Amniotic epithelial cell (primary cell): ENCODE measurements around the gene PTGFRN.
A peak's percentile ranks its signal among the peaks of the same experiment; 100 is the strongest.
"Not testable (repeated sequence)": the region's sequence is repeated elsewhere in the genome, so short reads cannot be mapped to it uniquely, and the experiment has no call there.

ENCODE experiments used
- DNase-seq: peaks from one replicate; pipeline ENCODE4 v3.0.0-alpha.2; 2010; ENCODE audit warnings: low read depth

Gene PTGFRN

DNA sequence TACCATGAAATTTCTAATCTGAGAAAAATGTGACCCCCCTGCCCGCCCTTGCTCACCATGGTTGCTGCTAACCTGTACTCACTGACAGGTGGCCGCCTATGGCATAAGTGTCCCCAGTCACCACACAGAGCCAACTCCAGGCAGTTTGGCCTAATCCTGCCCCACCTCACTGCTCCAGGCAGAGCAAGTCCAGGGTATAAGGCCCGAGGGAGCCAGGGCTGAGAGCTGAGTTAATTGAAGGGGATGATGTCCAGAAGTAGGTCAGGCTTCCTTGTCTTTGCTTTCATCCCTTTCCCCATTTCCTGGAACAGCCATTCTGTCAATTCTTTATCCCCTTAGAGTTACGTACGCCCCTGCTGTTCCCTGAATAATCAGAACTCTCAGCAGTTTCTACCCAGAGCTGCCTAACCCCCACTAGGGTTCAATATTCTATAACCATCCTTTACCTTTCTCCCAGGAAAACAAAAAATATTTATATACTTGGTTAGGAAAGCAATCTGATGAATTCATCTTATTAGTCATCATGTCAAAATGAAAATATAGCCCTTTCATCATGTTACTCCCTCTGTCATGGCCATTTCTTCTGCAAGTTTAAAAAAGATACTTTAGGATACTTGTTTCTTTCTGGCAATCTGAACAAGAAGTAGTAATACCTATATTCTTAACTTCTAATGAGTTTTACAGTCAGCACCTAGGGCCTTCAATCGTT, 62.4 kb downstream of the PTGFRN start:
- no peak for DNase-seq

GRCh38 chr1:116972674-116973030, 62.9 kb downstream of the PTGFRN start:
- no peak for DNase-seq

- DNase-seq, result not testable (repeated sequence)
Measured at GRCh38 chr1:116980309-116980708, 70.6 kb downstream of the PTGFRN start.

GRCh38 chr1:116981521-116982037, 71.9 kb downstream of the PTGFRN start:
- DNase-seq, result no peak

GRCh38 chr1:116982319-116983004, 72.7 kb downstream of the PTGFRN start:
- DNase-seq, result no peak

DNA sequence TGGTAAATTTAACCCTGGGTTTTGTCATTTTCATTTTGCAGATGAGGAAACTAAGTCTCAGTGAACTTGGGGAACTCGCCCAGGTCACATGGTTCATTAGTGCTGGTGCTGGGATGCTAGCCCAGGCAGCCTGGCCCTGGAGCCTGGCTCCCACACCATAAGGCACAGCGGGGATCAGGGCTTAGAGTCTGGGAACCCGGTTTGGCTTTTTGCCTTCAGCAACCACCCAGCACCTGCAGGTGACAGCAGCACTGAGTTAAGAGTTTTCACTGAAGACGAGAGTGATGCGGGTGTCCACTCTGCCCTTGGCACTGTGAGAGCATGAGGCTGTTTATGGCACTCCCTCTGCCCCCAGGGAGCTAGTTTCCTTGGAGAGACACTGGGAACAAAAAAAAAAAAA, 73.4 kb downstream of the PTGFRN start:
- DNase-seq, result no peak

DNA sequence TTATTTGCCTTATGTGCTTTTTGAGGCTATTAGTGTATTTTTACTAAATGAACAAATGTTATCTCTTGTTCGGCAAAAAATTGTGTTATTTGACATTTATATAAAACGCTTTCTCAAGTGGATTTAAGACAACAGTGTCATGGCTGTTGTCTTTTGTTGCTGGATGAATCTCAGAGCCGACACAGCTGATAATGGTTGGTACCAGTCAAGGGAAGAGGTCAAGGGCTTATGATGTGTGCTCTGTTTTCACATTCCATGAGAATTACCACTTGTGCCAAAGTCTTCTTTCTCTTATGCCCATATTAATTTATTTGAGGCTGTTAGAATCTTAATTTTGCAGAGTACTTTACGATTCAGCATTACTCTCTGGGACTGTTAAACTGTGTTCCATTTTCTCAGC, 74.0 kb downstream of the PTGFRN start:
- DNase-seq, result no peak

- no peak for DNase-seq
Measured at GRCh38 chr1:116984406-116985160, 74.9 kb downstream of the PTGFRN start.

DNA sequence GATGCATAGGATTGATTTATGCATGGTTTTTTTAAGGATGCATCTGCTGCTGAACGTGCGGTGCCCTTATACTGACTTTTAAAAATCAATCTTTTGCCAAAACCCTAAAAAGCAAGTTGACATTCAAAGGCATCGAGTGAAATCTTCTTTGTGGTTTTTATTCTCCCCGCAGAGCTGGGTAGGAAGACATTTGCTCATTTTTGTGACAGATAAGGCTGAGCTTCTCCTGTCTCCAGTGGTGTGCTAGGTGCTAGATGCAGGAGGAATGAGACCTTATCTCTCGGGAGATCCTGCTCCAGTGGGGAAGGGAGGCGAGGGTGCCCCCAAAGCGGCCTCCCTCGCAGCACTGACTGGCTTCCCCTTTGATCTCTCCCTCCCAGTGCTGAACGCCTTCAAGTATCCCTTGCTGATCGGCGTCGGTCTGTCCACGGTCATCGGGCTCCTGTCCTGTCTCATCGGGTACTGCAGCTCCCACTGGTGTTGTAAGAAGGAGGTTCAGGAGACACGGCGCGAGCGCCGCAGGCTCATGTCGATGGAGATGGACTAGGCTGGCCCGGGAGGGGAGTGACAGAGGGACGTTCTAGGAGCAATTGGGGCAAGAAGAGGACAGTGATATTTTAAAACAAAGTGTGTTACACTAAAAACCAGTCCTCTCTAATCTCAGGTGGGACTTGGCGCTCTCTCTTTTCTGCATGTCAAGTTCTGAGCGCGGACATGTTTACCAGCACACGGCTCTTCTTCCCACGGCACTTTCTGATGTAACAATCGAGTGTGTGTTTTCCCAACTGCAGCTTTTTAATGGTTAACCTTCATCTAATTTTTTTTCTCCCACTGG, 76.9 kb downstream of the PTGFRN start:
- no peak for DNase-seq

DNA sequence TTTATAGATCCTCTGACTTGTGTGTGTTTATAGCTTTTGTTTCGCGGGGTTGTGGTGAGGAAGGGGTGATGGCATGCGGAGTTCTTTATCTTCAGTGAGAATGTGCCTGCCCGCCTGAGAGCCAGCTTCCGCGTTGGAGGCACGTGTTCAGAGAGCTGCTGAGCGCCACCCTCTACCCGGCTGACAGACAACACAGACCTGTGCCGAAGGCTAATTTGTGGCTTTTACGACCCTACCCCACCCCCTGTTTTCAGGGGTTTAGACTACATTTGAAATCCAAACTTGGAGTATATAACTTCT, 77.5 kb downstream of the PTGFRN start:
- DNase-seq, result no peak

DNA sequence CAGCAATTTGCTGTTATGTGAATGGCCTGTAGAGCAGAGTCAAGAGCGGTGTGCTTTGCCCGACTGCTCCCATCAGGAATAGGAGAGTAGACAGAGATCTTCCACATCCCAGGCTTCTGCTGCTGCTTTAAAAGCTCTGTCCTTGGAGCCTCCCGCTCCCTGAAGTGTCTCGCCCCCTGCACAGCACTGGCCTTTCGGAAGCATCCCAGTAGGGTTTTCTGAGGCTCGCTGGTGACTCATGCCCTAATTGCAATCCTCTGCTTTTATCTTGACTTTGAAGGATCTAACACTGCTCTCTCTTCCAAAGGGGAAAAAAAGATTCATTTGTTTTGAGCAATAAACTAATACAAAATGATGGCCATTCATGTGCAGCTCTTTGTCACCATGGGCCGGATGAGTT, 78.5 kb downstream of the PTGFRN start:
- DNase-seq, result peak; percentile 43

DNA sequence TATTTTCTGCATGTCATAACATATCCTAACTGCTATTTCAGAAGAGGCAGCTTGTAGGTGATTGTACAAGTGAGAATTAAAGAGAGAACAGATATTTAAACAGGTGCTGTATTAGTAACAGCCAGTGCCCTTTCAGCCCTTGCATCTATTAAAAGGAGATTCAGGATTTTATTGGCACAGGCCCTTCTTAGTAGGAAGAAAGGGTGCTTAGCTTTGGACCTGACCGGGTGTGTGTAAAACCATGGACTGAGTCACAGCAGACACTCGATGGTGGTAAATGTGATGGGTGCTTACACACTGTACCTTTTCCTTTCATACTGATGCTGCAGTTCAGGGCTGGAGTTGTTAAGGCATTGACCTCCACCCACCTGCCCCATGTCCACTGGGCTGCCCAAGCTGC, 79.2 kb downstream of the PTGFRN start:
- no peak for DNase-seq

- DNase-seq, result no peak
Measured at GRCh38 chr1:116989835-116990234, 80.1 kb downstream of the PTGFRN start.

GRCh38 chr1:116990612-116991151, 81.0 kb downstream of the PTGFRN start:
- peak; percentile 40 for DNase-seq

- DNase-seq, result no peak
Measured at GRCh38 chr1:116991171-116991845, 81.6 kb downstream of the PTGFRN start.

- DNase-seq, result no peak
Measured at GRCh38 chr1:116991918-116992317, 82.2 kb downstream of the PTGFRN start.

DNA sequence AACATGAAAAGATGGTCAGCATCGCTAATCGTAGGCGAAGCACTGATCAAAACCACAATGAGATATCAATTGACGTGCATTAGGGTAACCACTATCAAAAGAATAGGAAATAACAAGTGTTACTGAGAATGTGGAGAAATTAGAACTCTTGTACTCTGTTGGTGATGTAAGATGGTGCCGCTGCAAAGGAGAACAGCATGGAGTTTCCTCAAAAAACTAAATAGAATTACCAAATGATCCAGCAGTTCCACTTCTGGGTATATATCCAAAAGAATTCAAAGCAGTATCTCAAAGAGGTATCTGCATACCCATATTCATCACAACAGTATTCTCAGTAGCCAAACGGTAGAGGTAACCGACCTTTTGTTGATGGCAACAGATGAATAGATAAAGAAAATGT, 83.6 kb downstream of the PTGFRN start:
- no peak for DNase-seq

- DNase-seq, result no peak
Measured at GRCh38 chr1:116994411-116994810, 84.7 kb downstream of the PTGFRN start.

GRCh38 chr1:116997066-116997465, 87.3 kb downstream of the PTGFRN start:
- no peak for DNase-seq

- DNase-seq, result no peak
Measured at GRCh38 chr1:116997636-116998035, 87.9 kb downstream of the PTGFRN start.

DNA sequence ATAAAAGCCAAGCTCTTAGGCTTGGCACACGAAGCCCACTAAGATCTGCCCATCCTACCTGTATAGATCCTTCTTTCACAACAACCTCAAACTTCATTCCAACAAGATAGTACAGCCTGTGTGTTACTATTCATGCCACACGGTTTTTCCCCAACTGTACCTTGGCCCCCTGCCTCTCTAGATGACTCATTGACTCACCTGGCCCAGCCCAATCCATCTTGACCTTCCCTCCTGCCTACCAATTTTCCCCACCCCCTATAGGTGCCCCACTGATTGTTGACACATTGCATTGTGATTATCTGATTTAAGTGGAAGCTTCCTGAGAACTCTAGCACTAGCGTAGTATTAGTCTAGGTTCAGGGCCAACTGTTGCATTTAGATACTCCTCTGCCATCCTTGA, 89.9 kb downstream of the PTGFRN start:
- DNase-seq, result no peak
